Liver (tissue), 9 donors: ENCODE measurements around the gene KCNQ5. TPM values are rescaled to one million over a fixed set of nuclear protein-coding genes. Genes with fewer than 3 reads are reported as not detected.

Experiments
- DNase-seq: peaks from one replicate; pipeline ENCODE4 v3.0.0-alpha.2; 2017; ENCODE audit warnings: low spot score
- H3K27ac ChIP-seq, 2 donors: one replicate each; pipeline ENCODE4 v1.7.0; 2013; ENCODE audit warnings: inconsistent platforms in 2 of 2, low read length in 2 of 2, control low read depth in 1 of 2, low read depth in 1 of 2, mild to moderate bottlenecking in 1 of 2
- H3K27me3 ChIP-seq, 4 donors: one replicate each; pipeline versions ENCODE4 v1.6.1 to v1.7.0; 2013; ENCODE audit warnings: low read length in 3 of 4, inconsistent platforms in 1 of 4, mild to moderate bottlenecking in 1 of 4, moderate library complexity in 1 of 4; ENCODE audit not compliant: control insufficient read depth in 4 of 4, insufficient read depth in 4 of 4
- H3K36me3 ChIP-seq, 4 donors: one replicate each; pipeline versions ENCODE4 v1.6.1 to v1.7.0; 2013; ENCODE audit warnings: low read length in 3 of 4, mild to moderate bottlenecking in 3 of 4, low read depth in 1 of 4, moderate library complexity in 1 of 4; ENCODE audit not compliant: control insufficient read depth in 4 of 4, insufficient read depth in 3 of 4
- H3K4me1 ChIP-seq, 4 donors: one replicate each; pipeline versions ENCODE4 v1.6.1 to v1.7.0; 2013; ENCODE audit warnings: low read length in 3 of 4, mild to moderate bottlenecking in 3 of 4, moderate library complexity in 1 of 4; ENCODE audit not compliant: control insufficient read depth in 4 of 4, insufficient read depth in 4 of 4
- H3K4me3 ChIP-seq, 3 donors: one replicate each; pipeline versions ENCODE4 v1.6.1 to v1.7.0; 2013; ENCODE audit warnings: low read length in 3 of 3, control low read depth in 1 of 3, low read depth in 1 of 3, mild to moderate bottlenecking in 1 of 3
- H3K9ac ChIP-seq, 2 donors: one replicate each; pipeline ENCODE4 v1.7.0; 2013; ENCODE audit warnings: low read length in 2 of 2, mild to moderate bottlenecking in 2 of 2, moderate library complexity in 2 of 2, control low read depth in 1 of 2, low read depth in 1 of 2
- H3K9me3 ChIP-seq, 4 donors: one replicate each; pipeline versions ENCODE4 v1.6.1 to v1.7.0; 2013; ENCODE audit warnings: low read length in 3 of 4; ENCODE audit not compliant: control insufficient read depth in 4 of 4
- EGR1 ChIP-seq, 2 donors: IDR thresholded peaks; 2 replicates each; pipeline ENCODE4 v1.6.1; 2016 to 2018; ENCODE audit warnings: antibody characterized with exemption in 2 of 2, low read depth in 2 of 2
- FOXA1 ChIP-seq: IDR thresholded peaks from 2 replicates; pipeline ENCODE4 v1.6.1; 2016; ENCODE audit warnings: antibody characterized with exemption
- FOXA2 ChIP-seq: IDR thresholded peaks from 2 replicates; pipeline ENCODE4 v1.6.1; 2016; ENCODE audit warnings: antibody characterized with exemption
- GABPA ChIP-seq, 2 donors: IDR thresholded peaks in 1 of 2; conservative IDR thresholded peaks in 1 of 2; 2 replicates each; pipeline ENCODE4 v1.6.1; 2016; ENCODE audit warnings: antibody characterized with exemption in 2 of 2, mild to moderate bottlenecking in 1 of 2, moderate library complexity in 1 of 2
- HNF4A ChIP-seq, 2 donors: conservative IDR thresholded peaks; 2 replicates each; pipeline ENCODE4 v1.6.1; 2016; ENCODE audit warnings: antibody characterized with exemption in 2 of 2, mild to moderate bottlenecking in 2 of 2
- HNF4G ChIP-seq: IDR thresholded peaks from 2 replicates; pipeline ENCODE4 v1.6.1; 2016; ENCODE audit warnings: antibody characterized with exemption
- JUND ChIP-seq, 2 donors: IDR thresholded peaks; 2 replicates each; pipeline ENCODE4 v1.6.1; 2016; ENCODE audit warnings: antibody characterized with exemption in 2 of 2
- MAX ChIP-seq: IDR thresholded peaks from 2 replicates; pipeline ENCODE4 v1.6.1; 2016; ENCODE audit warnings: antibody characterized with exemption
- NR2F2 ChIP-seq: IDR thresholded peaks from 2 replicates; pipeline ENCODE4 v1.6.1; 2016; ENCODE audit warnings: antibody characterized with exemption
- RAD21 ChIP-seq, 2 donors: IDR thresholded peaks; 2 replicates each; pipeline ENCODE4 v1.6.1; 2016; ENCODE audit warnings: antibody characterized with exemption in 2 of 2, mild to moderate bottlenecking in 2 of 2
- REST ChIP-seq: IDR thresholded peaks from 2 replicates; pipeline ENCODE4 v1.6.1; 2016; ENCODE audit warnings: antibody characterized with exemption, mild to moderate bottlenecking
- RXRA ChIP-seq, 2 donors: IDR thresholded peaks; 2 replicates each; pipeline ENCODE4 v1.6.1; 2017 to 2018; ENCODE audit warnings: antibody characterized with exemption in 2 of 2, mild to moderate bottlenecking in 1 of 2
- SP1 ChIP-seq: IDR thresholded peaks from 2 replicates; pipeline ENCODE4 v1.6.1; 2018; ENCODE audit warnings: antibody characterized with exemption, mild to moderate bottlenecking
- TAF1 ChIP-seq: conservative IDR thresholded peaks from 2 replicates; pipeline ENCODE4 v1.6.1; 2016; ENCODE audit warnings: antibody characterized with exemption, mild to moderate bottlenecking
- YY1 ChIP-seq: IDR thresholded peaks from 2 replicates; pipeline ENCODE4 v1.6.1; 2016; ENCODE audit warnings: antibody characterized with exemption, mild to moderate bottlenecking
- WGBS: extraction: QIAGEN DNeasy Blood & Tissue Kit; methylation state at CpG from one replicate; pipeline ENCODE4 v1.1.7; 2013; 5-methylcytosine and 5-hydroxymethylcytosine counted together
- polyA plus RNA-seq, 2 donors: library from polyadenylated mRNA; stranded (reverse) in 1 of 2; unstranded in 1 of 2; fragments of 200-250 nt in 1 of 2; fragments of >200 nt in 1 of 2; fragmentation: Nextera tagmentation in 1 of 2; extraction: Ambion mirVana in 1 of 2; gene quantifications; one replicate each; pipeline versions ENCODE4 v1.2.1 to v1.2.3, GENCODE V29; 2013 to 2015
- total RNA-seq, 2 donors: library from RNA; depleted of rRNA; stranded (reverse); fragments of >200 nt; gene quantifications; one replicate each; pipeline ENCODE4 v1.2.3, GENCODE V29; 2014
- TF ChIP-seq, protein P1 (sequence below): IDR thresholded peaks from 2 replicates; pipeline ENCODE4 v1.6.1; 2016; ENCODE audit warnings: antibody characterized with exemption
- TF ChIP-seq, protein P2 (sequence below): fragments of 150-350 bp; IDR thresholded peaks from 2 replicates; pipeline ENCODE4 v1.5.1; 2017; ENCODE audit warnings: improper control_type of control experiment, low read depth, low read length; ENCODE audit not compliant: missing input control
- TF ChIP-seq, protein P3 (sequence below): IDR thresholded peaks from 2 replicates; pipeline ENCODE4 v1.6.1; 2016; ENCODE audit warnings: antibody characterized with exemption
- donor health status: healthy.
- donor health status: healthy.
- donor health status: healthy.
- donor health status: healthy.
- donor health status: healthy.

The KCNQ5 gene
- total and polyA plus RNA-seq, 4 donors = 0.02 to 1.1 (median 0.15) TPM

- Histone ChIP-seq H3K9ac (no peak overlapping the region), H3K4me1 (no peaks in the 10 kb centered on the region), H3K36me3 (no peaks in the 10 kb centered on the region), H3K27me3 (no peaks in the 10 kb centered on the region), H3K27ac (no peak overlapping the region), H3K9me3 (no peaks in the 10 kb centered on the region), H3K4me3 (no peak overlapping the region)
- no peak for DNase-seq
- 88% methylated on average over 1 of the region's 1 CpG for WGBS
- no peak for TF ChIP-seq EGR1 (IDR thresholded peaks at IDR 0.05; ENCODE audit: low read depth in 2 of 2)
- TF ChIP-seq, protein P1, sequence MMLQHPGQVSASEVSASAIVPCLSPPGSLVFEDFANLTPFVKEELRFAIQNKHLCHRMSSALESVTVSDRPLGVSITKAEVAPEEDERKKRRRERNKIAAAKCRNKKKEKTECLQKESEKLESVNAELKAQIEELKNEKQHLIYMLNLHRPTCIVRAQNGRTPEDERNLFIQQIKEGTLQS = no peak
- TF ChIP-seq, protein P2, sequence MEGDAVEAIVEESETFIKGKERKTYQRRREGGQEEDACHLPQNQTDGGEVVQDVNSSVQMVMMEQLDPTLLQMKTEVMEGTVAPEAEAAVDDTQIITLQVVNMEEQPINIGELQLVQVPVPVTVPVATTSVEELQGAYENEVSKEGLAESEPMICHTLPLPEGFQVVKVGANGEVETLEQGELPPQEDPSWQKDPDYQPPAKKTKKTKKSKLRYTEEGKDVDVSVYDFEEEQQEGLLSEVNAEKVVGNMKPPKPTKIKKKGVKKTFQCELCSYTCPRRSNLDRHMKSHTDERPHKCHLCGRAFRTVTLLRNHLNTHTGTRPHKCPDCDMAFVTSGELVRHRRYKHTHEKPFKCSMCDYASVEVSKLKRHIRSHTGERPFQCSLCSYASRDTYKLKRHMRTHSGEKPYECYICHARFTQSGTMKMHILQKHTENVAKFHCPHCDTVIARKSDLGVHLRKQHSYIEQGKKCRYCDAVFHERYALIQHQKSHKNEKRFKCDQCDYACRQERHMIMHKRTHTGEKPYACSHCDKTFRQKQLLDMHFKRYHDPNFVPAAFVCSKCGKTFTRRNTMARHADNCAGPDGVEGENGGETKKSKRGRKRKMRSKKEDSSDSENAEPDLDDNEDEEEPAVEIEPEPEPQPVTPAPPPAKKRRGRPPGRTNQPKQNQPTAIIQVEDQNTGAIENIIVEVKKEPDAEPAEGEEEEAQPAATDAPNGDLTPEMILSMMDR = no peak
- TF ChIP-seq HNF4A (conservative IDR thresholded peaks at IDR 0.05) = no peak
- no peak for TF ChIP-seq REST
- TF ChIP-seq FOXA2 = no peak
- TF ChIP-seq JUND (IDR thresholded peaks at IDR 0.05) = no peak
- no peak for TF ChIP-seq RXRA (IDR thresholded peaks at IDR 0.05)
- TF ChIP-seq GABPA (IDR thresholded peaks at IDR 0.05 in 1 of 2, conservative IDR thresholded peaks at IDR 0.05 in 1 of 2) = no peak
- no peak for TF ChIP-seq SP1
- no peak for TF ChIP-seq RAD21 (IDR thresholded peaks at IDR 0.05)
These were observed 213.9 kb downstream of the KCNQ5 start for GRCh38 chr6:72835749-72836148.

DNA sequence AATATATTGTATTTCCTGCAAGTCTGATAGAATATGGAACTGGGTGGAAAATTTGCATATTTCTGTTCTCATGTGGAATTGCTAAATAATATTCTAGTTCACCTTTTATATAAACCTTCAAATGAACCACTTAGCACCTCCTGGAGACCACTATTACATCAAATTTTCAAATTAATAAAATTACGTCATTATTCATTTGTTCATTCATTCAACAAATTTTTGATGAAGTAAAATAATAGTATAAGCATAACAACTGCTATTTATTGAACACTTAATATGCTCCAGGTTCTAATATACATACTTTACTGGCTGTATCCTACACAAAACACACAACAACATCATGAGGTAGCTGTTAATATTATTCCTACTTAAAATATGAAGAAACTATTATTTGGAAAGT lies 215.1 kb downstream of the KCNQ5 start:
- 68% methylated on average over 1 of the region's 1 CpG for WGBS
- H3K4me1 ChIP-seq = no peaks in the 10 kb centered on the region
- H3K36me3 ChIP-seq = no peaks in the 10 kb centered on the region

More for the DNA sequence above, 215.1 kb downstream of the KCNQ5 start:
- Histone ChIP-seq H3K27me3 (no peaks in the 10 kb centered on the region), H3K27ac (no peak overlapping the region), H3K4me3 (no peak overlapping the region), H3K9me3 (no peaks in the 10 kb centered on the region), H3K9ac (no peak overlapping the region)
- TF ChIP-seq JUND (IDR thresholded peaks at IDR 0.05) (no peak), SP1 (no peak), NR2F2 (no peak), HNF4G (no peak), YY1 (no peak), FOXA1 (no peak), FOXA2 (no peak), GABPA (IDR thresholded peaks at IDR 0.05 in 1 of 2, conservative IDR thresholded peaks at IDR 0.05 in 1 of 2) (no peak), HNF4A (conservative IDR thresholded peaks at IDR 0.05) (no peak), EGR1 (IDR thresholded peaks at IDR 0.05; ENCODE audit: low read depth in 2 of 2) (no peak), TAF1 (no peak), RAD21 (IDR thresholded peaks at IDR 0.05) (no peak), MAX (no peak)
- TF ChIP-seq, protein P2 = no peak
- TF ChIP-seq, protein P1 = no peak
- TF ChIP-seq, protein P3, sequence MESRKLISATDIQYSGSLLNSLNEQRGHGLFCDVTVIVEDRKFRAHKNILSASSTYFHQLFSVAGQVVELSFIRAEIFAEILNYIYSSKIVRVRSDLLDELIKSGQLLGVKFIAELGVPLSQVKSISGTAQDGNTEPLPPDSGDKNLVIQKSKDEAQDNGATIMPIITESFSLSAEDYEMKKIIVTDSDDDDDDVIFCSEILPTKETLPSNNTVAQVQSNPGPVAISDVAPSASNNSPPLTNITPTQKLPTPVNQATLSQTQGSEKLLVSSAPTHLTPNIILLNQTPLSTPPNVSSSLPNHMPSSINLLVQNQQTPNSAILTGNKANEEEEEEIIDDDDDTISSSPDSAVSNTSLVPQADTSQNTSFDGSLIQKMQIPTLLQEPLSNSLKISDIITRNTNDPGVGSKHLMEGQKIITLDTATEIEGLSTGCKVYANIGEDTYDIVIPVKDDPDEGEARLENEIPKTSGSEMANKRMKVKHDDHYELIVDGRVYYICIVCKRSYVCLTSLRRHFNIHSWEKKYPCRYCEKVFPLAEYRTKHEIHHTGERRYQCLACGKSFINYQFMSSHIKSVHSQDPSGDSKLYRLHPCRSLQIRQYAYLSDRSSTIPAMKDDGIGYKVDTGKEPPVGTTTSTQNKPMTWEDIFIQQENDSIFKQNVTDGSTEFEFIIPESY = no peak
- DNase-seq = no peak
